ENCODE results near the gene PARK7.

The PARK7 gene

DNA sequence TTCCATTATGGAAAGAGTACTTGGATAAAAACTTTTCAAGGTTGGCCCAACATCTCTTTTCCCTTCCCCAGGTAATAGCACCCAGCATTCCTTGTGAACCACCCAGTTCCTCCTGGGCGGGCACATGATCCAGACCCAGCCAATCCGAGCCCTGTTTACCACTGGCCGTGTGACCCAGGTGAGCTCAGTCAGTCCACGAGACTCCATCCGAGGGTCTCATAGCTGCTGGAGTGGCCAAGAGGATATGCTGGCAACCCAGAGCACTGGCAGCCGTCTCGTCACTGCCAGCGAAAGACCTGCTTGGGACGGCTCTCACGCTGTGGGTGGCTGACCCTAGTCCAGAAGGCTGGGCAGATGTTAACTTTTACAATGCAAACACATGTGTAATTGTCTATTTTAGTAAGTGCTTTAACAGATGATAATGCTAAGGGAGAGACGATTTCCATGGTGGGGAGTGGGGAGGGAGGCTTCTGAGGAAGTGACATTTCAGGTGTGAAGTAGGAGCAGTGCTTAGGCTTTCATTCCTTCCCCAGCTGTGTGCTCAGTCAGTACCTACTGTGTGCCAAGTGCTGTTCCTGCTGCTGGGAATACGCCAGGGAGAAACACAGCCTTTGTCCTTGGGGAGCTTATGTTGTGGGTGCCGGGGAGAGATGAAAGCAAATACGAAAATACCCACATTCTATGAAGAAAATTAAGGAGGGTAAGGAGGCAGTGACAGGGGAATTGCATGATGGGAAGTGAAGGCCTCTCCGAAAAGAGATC is 24.5 kb downstream of the PARK7 start:
- DNase-seq, result no peak

DNA sequence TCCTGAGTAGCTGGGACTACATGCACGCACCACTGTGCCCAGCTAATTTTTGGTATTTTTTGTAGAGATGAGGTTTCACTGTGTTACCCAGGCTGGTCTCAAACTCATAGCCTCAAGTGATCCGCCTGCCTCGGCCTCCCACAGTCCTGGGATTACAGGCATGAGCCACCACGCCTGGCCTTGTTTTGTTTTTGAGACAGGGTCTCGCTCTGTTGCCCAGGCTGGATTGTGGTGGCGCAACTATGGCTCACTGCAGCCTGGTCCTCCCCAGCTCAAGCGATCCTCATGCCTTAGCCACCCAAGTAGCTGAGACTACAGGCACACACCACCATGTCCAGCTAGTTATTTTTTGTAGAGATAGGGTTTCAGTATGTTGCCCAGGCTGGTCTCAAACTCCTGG is 26.0 kb downstream of the PARK7 start:
- DNase-seq, result no peak

DNA sequence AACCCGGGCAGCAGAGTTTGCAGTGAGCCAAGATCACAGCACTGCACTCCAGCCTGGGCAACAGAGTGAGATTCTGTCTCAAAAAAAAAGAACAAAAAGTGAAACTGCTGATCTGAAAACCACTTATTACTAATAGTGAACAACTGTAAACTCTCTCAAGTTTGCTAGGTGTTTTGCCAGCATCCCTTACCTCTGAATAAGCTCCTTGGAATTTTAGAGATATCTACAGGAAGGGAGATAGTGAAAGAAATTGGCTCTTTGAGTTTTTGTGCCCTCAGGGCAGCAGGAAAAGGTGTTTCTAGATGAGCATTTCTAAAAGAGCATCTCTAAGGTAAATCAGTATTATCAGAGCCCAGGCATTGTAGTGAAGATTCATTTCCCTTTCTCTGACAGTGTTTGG is 27.1 kb downstream of the PARK7 start:
- no peak for DNase-seq

DNA sequence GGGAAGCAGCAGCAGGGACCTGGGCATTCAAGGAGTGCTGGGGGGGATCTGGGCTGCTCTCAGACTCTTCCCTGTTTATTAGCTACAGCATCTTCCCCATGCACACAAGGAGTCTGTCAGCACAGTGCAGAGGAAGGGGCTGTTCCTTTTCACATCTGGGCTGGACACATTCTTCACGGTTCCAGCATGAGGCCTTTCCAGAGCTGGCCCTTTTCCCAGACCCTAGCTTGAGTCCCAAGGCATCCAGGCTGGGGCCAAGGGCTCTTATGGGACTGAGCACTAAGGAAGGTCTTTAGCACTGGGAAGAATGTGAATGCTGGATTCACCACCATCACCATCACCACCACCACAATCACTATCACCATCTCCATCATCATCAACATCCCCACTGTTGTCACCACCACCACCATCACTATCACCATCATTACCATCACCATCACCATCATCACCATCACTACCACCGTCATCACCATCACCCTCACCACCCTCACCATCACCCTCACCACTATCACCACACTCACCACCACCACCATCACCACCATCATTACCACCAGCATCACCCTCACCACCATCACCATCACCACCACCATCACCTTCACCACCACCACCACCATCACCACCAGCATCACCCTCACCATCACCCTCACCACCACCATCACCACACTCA is 28.4 kb downstream of the PARK7 start:
- DNase-seq, result no peak

DNA sequence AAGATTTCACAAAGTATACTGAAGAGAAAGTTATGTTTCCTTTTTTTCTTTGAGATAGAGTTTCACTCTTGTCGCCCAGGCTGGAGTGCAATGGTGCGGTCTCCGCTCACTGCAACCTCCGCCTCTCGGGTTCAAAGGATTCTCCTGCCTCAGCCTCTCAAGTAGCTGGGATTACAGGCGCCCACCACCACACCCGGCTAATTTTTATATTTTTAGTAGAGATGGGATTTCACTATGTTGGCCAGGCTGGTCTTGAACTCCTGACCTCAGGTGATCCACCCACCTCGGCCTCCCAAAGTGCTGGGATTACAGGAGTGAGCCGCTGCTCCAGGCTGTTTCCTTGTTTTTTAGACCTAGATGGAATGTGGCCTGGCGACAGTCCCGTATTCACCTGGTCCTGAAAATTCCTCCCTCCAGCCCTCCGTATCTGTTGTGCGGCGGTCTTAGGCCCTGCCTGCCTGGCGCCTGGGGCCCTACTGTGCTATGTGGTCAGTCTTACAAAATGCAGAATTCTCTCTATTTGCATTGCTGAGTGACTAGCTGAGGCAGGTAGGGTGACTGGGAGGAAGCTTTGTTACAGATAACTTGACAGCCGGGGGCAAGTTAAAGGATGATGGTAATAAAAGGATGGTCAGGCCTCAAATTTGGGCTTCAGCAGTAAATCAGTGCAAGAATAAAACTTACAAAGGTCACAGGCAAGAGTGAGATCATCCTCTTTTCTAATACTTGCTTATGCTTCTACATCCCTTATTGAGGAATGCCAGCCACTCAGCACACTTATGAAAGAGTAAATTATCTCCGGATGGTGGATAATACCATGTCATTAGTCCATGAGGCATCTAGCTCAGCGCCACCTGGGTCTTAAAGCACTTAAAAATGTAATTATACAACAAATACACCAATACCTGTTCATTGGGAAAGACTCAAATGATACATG is 30.3 kb downstream of the PARK7 start:
- DNase-seq, result no peak

DNA sequence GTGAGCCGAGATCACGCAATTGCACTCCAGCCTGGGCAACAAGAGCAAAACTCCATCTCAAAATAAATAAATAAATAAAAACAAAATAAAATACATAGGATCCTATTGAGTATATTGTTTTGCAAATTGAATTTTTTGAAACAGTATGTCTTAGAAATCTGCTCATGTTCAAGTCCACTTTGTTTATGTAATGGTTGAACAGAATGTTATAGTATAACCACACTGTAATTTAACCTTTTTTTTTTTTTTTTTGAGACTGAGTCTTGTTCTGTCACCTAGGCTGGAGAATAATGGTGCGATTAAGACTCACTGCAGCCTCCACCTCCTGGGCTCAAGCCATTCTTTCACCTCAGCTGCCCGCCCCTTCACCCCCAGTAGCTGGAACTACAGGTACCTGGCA is 31.4 kb downstream of the PARK7 start:
- no peak for DNase-seq

DNA sequence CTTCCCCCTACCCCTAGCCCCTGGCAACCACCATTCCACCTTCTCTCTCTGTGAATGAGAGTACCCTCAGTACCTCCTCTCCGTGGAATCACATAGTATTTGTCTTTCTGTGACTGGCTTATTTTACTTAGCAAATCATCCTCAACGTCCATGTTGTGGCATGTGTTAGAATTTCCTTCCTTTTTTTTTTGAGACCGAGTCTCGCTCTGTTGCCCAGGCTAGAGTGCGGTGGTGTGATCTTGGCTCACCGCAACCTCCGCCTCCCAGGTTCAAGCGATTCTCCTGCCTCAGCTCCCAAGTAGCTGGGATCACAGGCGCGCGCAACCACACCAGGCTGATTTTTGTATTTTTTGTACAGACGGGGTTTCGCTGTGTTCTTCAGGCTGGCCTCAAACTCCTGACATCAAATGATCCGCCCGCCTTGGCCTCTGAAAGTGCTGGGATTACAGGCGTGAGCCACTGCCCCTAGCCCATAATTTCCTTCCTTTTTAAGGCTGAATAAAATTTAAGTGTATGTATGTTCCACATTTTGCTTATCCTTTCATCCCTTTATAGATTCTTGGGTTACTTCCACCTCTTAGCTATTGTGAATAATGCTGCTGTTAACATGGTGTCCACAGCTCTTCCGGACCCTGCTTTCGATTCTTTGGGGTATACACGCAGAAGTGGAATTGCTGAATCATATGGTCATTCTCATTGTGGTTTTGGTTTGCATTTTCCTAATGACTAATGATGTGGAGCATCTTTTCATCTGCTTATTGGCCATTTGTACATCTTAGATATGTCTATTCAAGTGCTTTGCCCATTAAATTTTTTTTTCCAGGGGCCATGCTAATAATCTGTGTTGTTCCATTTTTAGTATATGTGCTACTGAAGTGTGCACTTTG is 32.3 kb downstream of the PARK7 start:
- peak; percentile 17 for DNase-seq

DNA sequence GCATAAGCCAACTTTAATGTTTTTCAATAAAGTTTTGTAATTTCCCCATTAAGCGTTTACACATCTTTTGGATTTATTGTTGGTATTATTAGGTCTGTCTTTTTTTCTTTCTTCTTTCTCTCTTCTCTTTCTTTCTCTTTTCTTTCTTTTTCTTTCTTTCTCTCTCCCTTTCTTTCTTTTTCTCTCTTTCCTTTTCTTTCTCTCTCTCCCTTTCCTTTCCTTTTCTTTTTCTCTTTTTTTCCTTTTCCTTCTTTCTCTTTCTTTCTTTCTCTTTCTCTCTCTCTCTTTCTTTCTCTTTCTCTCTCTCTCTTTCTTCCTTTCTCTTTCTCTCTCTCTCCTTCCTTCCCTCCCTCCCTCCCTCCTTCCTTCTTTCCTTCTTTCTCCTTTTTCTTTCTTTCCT is 33.3 kb downstream of the PARK7 start:
- DNase-seq, result no peak

DNA sequence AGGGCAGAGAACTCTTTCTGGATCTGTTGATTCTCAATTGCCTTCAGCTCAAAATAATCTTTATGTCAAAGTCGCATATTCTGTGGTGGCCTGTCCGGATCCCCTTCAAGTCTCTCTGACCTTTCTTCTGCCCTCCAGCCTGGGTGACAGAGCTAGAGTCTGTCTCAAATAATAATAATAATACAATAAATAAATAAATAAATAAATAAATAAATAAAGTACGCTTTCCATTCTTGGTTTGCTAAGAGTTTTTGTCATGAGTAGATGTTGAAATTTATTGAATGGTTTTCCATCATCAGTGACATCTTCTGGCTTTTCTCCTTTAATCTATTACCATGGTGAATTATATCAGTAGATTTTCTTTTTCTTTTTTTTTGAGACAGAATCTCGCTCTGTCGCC is 33.9 kb downstream of the PARK7 start:
- no peak for DNase-seq

DNA sequence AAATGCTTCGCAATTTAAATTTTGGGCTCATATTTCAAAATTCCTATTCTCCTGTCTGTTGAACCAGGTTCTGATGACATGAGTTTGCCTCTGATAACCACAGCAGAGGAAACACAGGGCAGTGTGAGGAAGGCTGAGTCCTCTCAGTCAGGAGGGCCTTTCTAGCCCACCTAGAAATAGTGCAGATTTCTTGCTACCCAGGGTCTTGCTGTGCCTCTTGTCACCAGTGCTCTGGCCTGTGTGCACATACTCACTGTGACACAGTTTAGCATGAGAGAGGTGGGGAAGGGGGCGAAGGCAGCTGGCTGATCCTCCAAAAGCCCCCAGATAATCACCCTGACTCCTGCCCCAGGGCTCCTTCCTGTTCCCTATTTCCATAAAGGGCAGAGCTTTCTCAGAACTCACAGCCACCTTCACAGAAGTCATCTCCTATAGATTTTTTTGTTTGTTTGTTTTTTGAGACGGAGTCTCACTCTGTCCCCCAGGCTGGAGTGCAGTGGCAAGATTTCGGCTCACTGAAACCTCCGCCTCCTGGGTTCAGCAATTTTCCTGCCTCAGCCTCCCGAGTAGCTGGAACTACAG is 40.9 kb downstream of the PARK7 start:
- no peak for DNase-seq

DNA sequence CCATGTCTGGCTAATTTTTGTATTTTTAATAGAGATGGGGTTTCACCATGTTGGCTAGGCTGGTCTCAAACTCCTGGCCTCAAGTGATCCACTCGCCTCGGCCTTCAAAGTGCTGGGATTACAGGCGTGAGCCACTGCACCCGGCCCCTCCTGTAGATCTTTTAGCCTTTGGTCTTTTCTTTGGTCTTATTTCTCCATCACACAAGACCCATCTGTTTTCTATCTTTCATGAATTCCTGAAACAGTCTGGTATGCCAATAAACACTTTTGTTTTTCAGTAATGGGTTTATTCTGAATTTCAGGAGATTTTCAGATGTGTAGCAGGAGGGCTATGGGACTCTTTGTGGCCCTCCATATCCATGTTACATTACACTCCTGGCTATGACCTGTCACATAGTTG is 41.4 kb downstream of the PARK7 start:
- DNase-seq, result no peak

DNA sequence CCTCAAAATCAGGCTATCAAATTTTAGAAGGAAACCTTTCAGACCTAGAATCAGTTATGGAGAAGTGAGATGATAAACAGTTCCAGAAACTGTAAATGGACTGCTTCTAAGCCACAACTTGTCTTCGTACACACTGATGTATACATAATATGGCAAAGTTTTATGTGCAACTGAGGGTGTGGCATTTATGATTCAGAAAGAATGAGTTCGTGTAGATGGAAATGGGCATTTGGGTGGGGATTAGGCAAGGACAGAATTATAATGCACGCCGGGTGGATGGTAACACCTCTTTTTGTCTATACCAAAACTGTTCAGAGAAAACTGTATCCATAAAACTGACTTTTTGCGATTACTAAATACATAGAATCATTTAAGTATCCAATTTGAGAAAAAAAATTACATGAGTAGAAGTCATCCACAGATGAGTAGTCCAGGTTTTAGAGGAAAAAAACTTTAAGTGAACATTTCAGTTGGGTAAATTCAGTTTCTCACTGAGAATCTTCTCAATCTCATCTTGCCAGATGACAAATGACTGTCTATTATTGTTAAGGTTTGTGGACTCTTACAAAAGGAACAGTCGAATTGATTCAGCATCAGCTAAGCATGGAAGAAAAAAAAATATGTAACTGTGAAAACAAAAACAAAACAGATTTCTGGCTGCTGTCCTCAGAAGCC is 42.1 kb downstream of the PARK7 start:
- DNase-seq, result no peak

DNA sequence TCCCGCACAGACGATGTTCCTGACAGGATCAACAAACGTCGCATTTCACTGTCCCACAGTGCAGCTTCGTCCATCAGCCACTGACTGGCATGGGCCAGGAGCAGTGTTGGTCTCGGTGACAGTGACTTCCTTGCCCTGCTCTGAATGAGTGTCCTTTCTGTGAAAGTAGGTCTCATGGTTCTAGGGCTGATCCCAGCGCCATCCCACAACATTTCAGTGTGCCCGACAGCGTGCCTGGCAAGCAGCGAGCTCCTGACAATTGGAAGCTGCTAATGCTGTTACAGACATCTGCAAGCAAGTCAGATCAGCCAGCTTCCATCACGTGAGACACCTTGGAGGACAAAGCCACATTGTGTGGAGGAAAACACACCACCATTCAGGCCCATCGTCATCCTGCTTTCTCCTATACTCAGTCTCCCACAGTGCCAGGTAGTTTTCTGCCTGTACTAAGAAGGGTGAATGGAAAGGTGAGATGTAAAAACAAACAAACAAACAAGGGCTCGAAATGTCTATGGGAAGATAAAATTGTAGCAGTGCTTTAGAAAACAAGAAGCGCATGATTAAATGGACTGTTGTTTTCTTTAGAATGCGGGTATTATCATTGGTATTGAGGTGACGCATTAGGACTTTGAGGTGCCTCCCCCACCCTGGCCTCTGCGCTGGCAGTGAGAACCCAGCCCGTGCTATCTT is 42.7 kb downstream of the PARK7 start:
- no peak for DNase-seq

DNA sequence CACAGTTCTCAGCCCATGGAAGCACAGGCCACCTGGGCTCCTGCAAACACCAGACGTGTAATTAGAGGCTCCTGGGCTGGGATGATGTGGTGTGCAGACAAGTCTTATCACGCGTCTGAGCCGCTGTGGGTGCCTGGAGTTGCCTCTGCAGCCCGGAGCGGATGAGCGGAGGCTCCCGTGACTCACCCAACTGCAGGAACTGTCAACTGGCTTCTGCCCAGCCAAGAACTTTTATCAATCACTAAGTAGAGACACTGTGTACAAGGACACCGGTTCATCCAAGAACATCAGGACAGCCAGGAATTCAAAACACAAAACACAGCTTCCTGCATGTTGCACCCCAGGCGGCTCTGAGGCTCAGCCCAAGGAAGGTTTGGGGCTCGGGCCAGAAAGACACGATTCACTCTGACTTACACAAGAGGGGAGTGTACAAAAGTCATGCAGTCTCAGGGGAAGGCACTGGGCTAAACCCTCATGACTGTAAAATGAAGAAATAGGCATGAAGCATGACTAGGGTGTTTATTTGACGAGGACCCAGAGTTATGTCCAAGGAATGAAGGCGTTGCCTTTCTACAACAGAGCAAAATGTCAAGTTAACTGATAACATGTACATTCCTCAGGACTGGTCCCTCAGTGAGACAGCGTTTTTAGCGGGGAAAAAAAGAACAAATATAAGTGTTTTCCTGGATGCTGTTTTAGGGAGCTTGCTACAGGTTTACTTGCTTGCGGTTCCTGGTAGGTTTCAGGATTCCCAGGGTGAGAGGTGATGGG is 43.5 kb downstream of the PARK7 start:
- peak; percentile 83 for DNase-seq

DNA sequence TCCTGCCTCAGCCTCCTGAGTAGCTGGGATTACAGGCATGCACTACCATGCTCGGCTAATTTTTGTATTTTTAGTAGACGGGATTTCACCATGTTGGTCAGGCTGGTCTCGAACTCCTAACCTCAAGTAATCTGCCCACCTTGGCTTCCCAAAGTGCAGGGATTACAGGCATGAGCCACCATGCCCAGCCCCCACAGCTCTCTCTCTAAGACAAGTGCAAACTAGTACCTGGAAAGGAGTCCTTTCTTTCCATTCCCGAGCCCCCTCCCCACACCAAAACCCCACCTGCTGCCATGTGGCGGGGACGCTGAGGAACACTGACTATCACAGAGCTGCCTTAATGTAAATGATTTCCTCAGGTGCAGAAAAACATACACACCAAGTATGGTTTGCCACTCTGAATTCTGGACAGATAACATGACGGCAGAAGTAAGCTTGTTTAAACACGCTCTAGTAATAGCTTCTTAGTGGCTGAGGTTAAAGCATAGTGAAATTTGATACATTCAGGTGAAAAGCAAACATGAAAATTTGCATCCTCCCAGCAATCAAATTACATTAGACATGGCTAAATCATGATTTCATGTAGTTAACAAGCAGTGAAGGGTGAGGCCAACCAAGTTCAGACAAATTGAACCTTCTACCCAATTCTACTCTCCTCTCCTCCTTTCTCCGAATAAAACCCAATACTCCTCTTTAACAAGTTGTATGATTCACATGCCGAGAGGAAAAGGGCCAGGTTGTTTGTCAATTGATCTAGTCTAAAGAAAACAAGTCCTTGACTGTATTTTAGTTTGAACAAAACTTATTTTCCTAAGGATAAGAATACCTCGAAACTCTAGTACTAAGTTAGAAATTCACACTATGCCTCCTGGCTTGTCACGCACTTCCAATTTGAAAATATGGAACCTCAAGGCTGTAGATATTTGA is 44.8 kb downstream of the PARK7 start:
- no peak for DNase-seq

DNA sequence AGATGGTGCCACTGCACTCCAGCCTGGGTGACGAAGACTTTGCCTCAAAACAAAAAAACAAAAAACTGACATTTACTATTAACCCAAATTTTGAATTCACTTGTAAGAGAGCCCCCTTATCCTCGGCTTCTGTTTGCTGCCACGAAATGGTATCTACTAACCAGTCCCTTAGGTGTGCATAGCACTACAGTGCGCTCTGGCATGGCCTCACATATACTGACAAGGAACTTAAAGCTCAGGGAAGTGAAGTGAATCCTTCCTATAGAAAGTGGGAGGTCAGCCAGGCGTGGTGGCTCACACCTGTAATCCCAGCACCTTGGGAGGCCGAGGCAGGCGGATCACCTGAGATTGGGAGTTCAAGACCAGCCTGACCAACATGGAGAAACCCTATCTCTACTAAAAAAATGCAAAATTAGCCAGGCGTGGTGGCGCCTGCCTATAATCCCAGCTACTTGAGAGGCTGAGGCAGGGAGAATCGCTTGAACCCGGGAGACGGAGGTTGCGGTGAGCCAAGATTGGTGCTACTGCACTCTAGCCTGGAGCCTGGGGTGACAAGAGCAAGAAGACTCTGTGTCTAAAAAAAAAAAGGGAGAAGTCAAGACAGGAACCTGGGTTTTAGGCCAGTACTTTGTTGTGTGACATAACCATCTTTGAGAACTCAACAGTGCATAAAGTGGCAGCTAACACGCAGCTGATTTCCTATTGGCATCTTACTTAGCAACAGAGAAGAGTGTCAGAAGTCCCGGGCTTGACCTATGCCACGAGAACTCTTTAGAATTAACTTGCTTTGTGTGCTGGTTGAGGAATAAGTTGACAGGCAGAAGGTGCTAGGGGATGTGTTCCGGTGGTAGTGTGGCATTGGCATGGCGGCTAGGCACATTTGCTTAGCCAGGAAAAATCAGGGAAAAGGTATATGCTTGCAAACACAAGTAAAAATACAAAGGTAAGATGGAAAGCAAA is 47.8 kb downstream of the PARK7 start:
- DNase-seq, result no peak

DNA sequence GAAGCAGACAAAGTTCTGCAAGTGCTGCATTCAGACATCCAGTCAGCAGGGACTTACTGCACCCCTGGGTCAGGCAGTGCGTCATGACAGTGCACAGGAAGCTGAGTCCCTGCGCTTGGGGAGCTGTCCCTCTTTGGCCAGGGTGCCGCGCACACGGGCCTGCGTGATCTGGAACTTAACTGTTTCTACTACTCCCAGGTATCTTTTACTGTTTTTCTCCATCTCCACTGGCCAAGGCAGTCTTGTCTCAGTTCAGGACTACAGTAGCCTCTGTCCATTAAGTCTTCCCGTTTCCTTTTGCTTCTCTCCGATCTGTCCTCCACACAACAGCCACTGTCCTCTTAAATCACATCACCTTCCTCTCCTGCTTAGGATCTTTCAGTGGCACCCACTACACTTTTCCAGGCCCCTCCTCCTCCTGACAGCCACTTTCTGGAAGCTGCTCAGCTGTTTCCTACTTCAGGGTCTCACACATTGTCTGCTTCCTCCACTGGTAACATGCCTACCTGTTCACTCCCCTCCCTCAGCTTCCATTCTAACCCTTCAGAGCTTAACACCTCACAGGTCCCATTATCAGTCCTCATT is 48.7 kb downstream of the PARK7 start:
- DNase-seq, result no peak

Measured in hematopoietic multipotent progenitor cell treated with erythropoietin and hydrocortisone succinate and interleukin-3 and kit ligand, for 4 days (in vitro differentiated cells).